ENCODE results near the gene DPYD.
"Not testable (repeated sequence)": the region's sequence is repeated elsewhere in the genome, so short reads cannot be mapped to it uniquely, and the experiment has no call there.

The DPYD gene

GRCh38 chr1:97238816-97239215 lies 682.0 kb downstream of the DPYD start:
- DNase-seq (ENCODE audit: low read depth in 2 of 3, low spot score in 1 of 3): no peak

- not testable (repeated sequence) for DNase-seq (ENCODE audit: low read depth in 2 of 3, low spot score in 1 of 3)
Observed at GRCh38 chr1:97231354-97231753, 689.5 kb downstream of the DPYD start.

- DNase-seq (ENCODE audit: low read depth in 2 of 3, low spot score in 1 of 3): no peak
Observed at GRCh38 chr1:97212671-97213070, 708.2 kb downstream of the DPYD start.

GRCh38 chr1:97210307-97210706 lies 710.5 kb downstream of the DPYD start:
- DNase-seq (ENCODE audit: low read depth in 2 of 3, low spot score in 1 of 3): no peak

GRCh38 chr1:97209381-97209957 lies 711.4 kb downstream of the DPYD start:
- no peak for DNase-seq (ENCODE audit: low read depth in 2 of 3, low spot score in 1 of 3)

- DNase-seq (ENCODE audit: low read depth in 2 of 3, low spot score in 1 of 3): no peak
Observed at GRCh38 chr1:97207868-97208267, 713.0 kb downstream of the DPYD start.

- no peak for DNase-seq (ENCODE audit: low read depth in 2 of 3, low spot score in 1 of 3)
Observed at GRCh38 chr1:97204468-97204867, 716.4 kb downstream of the DPYD start.

- no peak for DNase-seq (ENCODE audit: low read depth in 2 of 3, low spot score in 1 of 3)
Observed at GRCh38 chr1:97202481-97203380, 718.1 kb downstream of the DPYD start.

GRCh38 chr1:97201641-97202040 lies 719.2 kb downstream of the DPYD start:
- DNase-seq (ENCODE audit: low read depth in 2 of 3, low spot score in 1 of 3): no peak

- no peak for DNase-seq (ENCODE audit: low read depth in 2 of 3, low spot score in 1 of 3)
Observed at GRCh38 chr1:97200595-97200994, 720.2 kb downstream of the DPYD start.

GRCh38 chr1:97196825-97197516 lies 723.9 kb downstream of the DPYD start:
- DNase-seq (ENCODE audit: low read depth in 2 of 3, low spot score in 1 of 3): no peak

GRCh38 chr1:97192872-97193572 lies 727.8 kb downstream of the DPYD start:
- no peak for DNase-seq (ENCODE audit: low read depth in 2 of 3, low spot score in 1 of 3)

GRCh38 chr1:97190326-97190725 lies 730.5 kb downstream of the DPYD start:
- DNase-seq (ENCODE audit: low read depth in 2 of 3, low spot score in 1 of 3): no peak

GRCh38 chr1:97186381-97186780 lies 734.5 kb downstream of the DPYD start:
- no peak for DNase-seq (ENCODE audit: low read depth in 2 of 3, low spot score in 1 of 3)

GRCh38 chr1:97174039-97174704 lies 746.7 kb downstream of the DPYD start:
- DNase-seq (ENCODE audit: low read depth in 2 of 3, low spot score in 1 of 3): no peak

GRCh38 chr1:97170300-97170699 lies 750.5 kb downstream of the DPYD start:
- no peak for DNase-seq (ENCODE audit: low read depth in 2 of 3, low spot score in 1 of 3)

- no peak for DNase-seq (ENCODE audit: low read depth in 2 of 3, low spot score in 1 of 3)
Observed at GRCh38 chr1:97168056-97168455, 752.8 kb downstream of the DPYD start.

- DNase-seq (ENCODE audit: low read depth in 2 of 3, low spot score in 1 of 3): no peak
Observed at GRCh38 chr1:97167246-97167645, 753.6 kb downstream of the DPYD start.

- no peak for DNase-seq (ENCODE audit: low read depth in 2 of 3, low spot score in 1 of 3)
Observed at GRCh38 chr1:97166626-97167025, 754.2 kb downstream of the DPYD start.

- DNase-seq (ENCODE audit: low read depth in 2 of 3, low spot score in 1 of 3): no peak
Observed at GRCh38 chr1:97164276-97164639, 756.6 kb downstream of the DPYD start.

Measured in stimulated activated CD4-positive, alpha-beta T cell treated with anti-CD3 and anti-CD28 coated beads, Interleukin-12 subunit alpha, Interleukin-12 subunit beta, amount 100 ng/mL, for 48 hours (primary cell).